Ecto neural progenitor cell (in vitro differentiated cells): ENCODE results near the gene MMD.
"Not testable (repeated sequence)": the region's sequence is repeated elsewhere in the genome, so short reads cannot be mapped to it uniquely, and the experiment has no call there.

Source experiments
- DNase-seq: peaks from one replicate; pipeline ENCODE4 v3.0.0-alpha.2; 2018; ENCODE audit warnings: low spot score

The MMD gene

DNA sequence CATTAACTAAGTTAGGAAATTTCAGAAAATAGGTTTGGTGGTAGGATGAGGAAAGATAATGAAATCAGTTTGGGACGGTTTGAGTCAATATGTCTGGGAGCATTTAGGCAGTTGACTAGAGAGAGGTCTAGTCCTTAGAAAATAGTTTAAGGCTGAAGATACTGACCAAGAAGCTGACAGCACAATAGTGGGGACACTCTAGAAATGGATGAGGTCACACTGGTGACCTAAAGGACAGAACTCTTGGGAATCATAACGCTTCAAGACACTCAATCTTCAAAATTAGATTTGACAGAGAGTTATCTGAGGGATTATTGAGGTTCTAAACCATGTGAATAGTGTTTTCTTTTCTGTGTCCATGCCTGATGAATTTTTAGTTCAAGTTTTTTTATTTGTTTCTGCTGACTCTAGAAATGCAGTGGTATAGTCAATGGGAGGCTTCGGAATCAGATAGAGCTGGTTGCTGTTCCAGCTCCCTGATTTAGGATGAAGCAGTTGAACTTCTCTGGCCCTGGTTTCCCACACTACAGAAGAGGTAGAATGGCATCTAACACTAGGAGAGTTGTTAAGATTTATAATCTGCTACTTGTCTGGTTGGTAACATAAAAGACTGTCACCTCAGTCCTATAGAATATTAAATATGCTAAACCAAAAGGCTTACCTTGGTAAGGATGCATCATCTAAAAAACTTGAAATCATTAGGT lies 29.7 kb downstream of the MMD start:
- DNase-seq, result no peak

DNA sequence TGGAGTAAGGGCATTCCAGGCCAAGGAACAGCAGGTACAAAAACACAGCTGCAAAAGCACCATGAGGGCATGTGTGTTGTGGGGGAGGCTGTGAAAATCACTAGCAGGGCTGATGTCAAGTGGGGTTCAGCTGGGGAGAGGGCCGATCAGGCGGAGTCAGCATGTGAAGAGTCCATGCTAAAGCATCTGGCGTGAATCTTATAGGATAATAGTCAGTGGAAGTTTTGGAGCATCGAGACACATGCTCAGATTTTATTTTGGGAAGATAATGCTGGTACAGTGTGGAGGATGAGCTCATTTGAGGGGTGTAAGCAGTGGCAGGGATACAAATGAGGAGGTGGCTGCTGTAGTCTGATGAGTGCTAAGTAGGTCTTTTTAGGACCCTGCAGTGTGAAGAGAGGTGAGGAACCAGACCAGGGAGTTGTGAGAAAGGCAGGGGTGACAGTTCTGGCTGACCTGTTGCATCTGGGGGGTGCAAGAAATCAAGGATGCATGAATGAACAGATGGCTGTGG lies 30.3 kb downstream of the MMD start:
- DNase-seq, result no peak

DNA sequence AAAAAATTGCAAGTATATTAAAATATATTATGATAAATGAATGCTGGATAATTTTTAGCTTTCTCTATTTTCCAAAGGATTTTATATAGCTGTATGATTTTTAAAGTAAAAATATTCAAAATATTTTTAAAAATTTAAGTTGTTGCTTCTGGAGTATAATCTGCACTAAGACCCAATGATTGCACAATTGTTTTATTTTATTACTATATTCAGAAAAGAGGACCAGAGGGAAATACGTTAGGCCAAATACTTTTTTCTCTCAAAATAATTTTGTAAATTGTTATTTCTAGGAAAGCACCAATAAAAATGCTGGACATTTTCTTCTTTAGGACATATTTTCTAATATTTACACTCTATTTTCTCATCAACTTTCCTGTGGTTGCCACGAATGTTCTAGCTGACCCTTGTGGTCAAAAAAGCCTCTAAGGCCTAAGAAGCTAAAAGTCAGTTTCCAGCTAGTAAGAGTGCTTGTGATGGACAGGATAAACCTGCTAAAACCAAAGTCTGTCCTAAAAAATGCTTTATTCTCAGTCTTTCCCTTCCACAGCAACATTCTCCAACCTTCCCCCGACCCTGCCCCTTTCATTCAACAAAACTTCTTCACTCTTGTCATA lies 31.2 kb downstream of the MMD start:
- no peak for DNase-seq

DNA sequence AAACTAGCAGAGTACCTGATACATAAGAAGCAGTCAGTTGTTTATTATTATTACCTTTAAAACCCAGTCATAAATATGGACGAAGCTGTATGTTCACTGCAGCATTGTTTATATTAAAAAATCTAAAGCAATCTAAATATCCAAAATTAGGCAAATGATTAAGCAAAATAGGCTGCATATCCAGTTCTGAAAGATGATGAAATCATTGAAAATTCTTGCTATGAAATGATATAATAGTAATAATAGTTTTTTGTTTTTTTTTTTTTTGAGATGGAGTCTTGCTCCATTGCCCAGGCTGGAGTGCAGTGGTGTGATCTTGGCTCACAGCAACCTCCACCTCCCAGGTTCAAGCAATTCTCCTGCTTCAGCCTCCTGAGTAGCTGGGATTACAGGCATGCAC lies 31.9 kb downstream of the MMD start:
- DNase-seq, result not testable (repeated sequence)

DNA sequence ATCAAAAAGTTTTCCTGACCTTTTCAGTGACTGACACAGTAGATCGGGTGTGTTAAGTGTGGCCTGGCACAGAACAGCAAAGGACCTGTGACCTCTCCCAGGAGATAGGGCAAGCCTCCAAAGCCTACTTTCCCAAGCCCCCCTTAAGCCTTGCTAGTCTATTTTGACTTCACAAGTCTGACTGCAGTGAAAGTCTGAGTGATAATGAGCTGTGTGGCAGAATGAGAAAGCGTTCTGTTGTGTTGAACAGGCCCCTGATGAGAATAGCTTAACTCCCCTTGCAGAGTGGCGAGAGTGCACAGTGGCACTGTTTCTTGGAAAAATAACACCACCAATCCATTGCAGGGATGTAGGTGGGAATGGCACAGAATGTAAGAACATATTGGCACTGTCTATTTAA lies 32.8 kb downstream of the MMD start:
- peak; percentile 56 for DNase-seq

DNA sequence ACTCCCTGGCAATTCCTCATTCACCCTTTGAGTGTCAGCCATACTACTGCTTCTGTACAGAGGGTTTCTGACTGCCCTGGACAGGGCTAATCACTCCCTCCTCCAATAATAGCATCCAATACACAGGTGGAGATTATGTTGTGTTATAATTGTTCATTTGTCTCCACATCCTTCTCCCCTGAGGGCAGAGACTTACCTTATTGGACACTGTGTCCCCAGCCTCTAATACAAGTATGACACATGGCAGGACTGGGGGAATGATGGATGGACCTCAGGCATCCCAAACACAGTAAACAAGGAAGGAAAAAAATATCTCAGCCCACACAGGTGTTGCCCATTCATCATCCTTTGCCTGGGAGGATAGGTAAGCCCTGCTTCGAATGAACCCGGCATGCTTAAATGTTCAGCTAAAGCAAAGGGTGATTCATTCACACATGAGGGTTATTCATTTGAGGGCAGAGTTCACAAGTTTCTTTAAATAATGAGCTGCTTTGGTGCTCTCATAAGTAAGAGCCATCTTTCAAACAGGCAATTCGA lies 34.8 kb downstream of the MMD start:
- DNase-seq, result no peak

DNA sequence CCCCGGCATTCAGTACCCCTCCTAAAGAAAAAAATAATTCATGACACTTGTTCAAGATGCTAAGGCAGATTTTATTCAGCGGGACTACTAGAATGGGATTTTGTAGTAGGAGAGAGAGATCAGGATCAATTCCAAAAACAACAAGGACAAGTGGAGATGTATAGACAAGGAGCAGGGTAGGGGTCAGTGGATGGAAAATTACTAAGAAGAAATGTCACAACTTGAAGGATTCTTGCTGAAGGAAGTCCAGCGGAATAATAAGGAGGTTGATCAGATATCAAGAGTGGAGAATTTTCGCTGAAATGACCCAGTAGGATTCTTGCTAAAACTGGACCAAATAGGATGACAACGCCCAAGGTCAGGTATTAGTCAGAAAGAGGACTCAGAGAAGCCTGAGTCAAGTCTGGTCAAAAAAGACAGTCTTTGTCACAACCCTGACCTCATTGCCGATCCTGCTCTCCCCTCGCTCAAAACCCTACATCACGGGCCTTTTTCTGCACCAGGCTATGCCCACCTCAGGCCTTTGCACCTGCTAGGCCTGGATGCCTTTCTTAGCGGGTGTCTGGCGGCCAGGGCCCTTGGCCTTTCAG lies 36.9 kb downstream of the MMD start:
- no peak for DNase-seq

DNA sequence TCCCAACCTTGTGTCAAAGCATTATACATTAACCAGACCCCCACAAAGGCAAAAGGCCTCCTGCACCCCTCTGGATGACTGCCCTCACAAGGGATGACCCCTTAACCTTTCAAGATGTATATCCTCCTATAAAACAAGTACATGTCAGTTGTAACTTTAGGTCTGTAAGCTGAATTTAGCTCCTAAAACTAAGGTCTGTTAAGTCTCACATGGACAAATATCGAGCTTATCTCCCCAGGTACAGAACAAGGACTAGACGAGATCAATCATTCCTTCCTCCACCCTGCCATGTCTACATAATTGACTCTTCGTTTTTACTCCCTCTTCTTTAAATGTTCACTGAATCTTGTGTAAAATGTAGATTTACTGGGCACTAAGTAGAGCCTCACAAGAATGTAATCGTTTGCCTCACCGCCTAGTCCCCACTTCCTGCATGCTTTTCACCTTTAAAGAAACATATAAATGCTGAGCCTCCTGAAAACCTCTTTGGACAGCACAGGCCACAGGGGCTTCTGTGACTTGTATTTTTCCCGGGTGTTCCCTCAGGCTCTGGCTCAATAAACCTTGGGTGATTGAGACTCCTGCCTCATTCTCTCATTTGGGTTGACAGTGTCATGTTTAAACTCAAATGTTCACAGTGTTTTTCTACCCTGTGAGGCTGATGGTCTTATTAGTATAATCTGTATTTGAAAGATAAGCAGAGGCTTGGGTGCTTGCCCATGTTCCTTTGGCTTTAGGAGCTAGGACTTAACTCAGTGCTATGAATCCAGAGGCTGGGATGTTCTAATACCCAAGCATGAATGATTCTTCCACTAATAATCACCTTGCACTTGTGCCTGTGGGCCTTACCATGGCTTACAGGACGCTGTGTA lies 37.6 kb downstream of the MMD start:
- no peak for DNase-seq

DNA sequence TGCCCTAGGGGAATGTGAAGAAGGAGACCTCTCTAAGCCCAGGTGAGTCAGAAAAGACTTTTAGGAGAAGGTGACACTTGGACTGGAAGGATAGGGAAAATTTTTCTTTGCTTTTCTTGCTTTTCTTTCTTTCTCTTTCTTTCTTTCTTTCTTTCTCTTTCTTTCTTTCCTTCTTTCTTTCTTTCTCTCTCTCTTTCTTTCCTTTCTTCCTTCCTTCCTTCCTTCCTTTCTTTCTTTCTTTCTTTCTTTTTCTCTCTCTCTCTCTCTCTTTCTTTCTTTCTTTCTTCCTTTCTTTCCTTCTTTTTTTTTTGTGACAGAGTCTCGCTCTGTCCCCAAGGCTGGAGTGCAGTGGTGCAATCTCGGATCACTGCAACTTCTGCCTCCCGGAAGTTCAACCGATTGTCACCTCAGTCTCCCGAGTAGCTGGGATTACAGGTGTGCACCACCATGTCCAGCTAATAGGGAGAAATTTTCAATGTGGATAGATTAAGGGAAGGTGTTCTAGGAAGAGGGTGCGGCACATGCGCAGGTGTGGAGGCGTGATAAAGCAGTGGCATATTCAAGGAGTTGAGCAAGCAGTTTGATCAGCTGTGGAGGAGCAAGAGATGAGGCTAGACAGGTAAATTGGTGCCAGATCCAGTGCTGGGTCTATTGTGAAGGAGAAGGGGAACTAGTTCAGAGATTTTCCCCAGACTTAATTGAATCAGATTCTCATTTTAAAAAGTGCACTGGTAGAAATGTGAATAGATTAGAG lies 40.4 kb downstream of the MMD start:
- DNase-seq, result no peak

DNA sequence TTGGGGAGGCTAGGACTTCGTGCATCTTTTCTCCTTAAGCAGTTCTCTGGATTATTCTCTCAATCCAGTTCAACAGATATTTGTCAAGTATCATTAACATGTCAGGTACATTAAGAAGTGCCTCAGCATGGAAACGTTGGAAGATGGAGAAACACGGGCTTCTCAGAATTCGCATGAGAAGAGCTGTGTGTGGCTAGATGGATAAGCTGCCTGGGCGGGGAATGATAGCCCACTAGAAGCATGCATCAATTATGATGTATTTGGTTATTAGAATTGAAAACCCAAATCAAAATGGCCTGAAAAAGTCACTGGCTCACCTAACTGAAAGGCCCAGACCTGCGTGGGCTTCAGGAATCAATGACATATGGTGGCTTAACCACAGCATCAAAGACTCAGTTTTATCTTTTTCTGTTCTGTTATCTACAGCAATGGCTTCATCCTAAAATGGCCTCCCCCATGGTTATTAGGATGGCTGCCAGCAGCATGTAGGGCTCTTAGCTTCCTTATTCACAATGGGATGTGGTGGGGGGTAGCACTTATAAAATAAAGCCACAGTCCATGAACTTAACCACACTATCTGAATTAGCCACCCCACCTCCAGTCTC lies 43.9 kb downstream of the MMD start:
- DNase-seq, result no peak

DNA sequence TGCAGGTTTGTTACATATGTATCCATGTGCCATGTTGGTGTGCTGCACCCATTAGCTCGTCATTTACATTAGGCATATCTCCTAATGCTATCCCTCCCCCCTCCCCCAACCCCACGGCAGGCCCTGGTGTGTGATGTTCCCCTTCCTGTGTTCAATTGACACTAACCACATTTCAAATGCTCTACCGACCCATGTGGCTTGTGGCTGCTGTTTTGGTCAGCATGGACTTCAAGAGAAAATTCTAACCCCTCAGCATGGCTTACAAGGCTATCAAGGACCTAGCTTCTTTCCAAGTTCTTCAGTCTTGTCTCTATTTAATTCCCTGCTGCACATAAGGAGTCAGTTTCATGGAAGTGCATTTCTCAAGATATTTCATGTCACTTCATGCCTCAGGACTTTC lies 52.9 kb downstream of the MMD start:
- peak; percentile 21 for DNase-seq

DNA sequence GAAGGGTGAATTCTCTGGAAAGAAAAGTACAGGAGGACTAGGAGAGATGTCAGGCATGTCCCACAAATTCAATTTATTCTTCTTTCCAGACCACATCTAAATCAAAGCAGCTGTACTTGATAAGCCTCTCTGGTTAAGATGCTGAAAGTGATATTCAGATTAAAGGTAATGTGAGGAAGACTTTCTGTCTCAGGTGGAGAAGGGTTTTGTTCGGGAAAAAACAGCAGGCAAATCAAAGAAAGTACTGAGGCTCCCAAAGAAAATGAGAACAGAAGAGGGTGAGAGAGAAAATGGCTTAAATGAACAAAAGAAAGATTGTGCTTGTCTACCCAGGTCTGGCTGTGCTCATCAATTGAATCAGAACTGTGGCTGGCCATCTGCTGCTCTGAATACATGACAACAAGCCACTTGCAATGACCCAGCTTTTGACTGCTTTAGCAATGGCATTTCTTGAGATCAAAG lies 55.6 kb downstream of the MMD start:
- no peak for DNase-seq

DNA sequence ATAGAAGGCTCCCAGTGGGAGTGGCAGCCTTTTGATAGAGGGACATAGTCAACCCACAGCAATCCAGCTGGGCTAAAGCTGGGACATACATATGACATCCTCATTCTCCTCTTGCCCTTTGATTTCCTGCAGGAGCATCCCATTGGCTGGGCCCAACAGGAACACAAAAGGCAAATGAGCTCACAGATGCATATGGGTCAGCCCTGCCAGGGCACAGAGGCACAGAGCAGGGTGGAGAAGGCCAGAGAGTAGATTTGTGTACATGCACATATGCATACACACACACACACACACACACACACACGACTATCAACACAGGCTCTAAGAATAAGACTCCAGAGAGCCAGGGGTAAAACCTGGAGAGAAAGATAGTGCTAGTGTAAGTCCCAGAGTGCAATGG lies 58.6 kb downstream of the MMD start:
- no peak for DNase-seq

DNA sequence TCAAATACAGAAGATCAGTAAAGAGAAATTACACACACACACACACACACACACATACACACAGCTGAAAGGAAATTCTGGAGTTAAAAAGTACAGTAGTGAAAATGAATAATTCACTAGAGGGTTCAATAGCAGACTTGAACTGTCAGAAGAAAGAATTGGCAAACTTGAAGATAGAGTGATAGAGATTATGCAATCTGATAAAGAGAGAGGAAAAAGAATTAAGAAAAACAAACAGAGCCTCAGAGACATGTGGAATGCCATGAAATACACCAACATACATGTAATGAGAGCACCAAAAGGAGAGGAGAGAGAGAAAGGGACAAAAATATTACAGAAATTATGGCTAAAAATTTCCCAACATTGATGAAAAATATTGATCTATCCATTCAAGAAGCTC lies 60.7 kb downstream of the MMD start:
- DNase-seq, result no peak

DNA sequence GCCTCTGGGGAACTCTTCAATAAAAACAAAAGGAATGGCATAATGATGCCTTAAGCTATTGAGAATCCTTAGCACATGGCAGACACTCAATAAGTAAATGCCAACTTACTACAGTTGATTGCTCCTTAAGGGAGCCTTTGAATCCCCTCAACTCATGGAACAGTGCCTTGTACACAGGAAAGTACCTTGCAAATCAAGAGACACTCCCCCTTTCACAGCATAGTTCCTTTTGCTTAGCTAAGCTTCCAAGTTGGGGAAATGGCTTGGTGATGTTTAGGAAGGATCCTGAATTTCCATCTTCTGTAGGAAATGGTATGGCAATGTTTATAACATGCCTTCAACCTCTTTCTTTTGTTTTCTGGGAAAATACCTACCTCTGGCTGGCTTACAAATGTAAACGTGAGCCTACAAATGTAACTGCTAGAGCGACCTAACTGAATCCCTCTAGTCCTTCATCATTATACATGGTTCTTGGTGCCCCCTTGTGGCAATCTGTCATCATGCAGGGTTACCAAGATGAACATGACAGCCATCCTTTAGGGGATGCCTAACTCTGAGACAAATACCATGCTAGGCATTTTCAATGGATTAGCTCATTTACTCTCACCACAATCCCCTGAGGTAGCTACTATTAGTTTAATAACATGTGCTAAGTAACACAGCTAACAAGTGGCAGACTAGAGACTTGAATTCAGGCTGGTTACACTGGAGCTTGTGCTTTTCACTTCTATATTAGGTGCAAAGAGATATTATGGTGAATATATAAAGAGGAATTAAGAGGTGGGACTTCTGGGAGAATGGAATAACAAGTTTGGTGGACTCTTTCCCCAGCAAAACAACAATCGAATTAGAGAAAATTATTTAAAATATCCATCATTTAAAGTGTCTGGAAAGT lies 65.0 kb downstream of the MMD start:
- peak; percentile 74 for DNase-seq

DNA sequence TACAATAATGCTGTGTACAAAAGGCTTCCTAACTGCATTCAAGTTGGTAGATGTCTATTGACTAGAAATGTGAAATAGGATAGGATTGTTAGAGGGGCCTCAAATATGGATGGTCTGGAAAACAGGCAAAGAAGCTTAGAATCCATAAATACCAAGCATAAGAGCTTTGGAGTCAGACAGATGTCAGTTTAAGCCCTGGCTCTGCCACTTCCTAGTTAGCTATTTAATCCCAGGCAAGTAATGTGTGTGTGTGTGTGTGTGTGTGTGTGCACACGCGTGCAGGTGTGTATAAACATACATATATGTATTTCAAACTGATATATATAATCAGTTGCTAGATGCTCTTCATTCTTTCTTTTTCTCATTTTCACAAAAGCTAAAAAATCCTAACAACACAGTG lies 66.7 kb downstream of the MMD start:
- DNase-seq, result no peak

DNA sequence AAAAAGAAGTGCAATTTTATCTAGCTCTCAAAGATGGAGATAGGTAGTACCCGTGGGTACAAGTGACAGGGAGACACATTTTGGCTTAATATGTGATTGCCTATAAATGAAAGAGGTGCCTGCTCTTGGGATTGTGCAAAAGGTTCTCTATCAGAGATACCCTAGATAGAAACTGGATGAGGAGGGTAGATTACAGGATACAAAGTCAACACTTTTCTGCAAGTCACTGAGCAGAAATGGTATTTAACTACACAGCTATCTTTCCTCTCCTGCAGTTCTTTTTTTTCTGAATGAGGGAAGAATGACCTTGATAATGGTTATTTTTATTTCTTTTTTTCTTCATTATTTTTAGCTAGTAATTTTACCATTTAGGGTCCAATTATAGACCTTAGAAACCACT lies 67.6 kb downstream of the MMD start:
- no peak for DNase-seq

DNA sequence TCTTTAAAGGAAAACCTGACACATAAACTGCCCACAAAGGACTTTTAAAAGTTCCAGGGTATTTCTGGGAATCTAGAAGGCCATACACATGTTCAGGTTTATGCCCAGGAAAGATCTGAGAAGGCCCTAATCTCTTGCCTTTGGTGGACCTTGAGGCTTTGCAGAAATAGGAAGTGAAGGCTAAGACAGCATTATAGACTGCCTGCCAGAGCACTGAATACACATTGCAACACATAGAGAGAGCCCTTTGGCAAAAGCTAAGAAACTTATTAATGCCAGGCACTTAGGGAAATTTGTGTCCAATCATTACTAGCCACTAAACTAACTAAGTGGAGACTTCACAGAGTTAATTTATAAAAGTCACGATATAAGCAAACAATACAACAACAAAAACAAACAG lies 70.4 kb downstream of the MMD start:
- DNase-seq, result no peak

DNA sequence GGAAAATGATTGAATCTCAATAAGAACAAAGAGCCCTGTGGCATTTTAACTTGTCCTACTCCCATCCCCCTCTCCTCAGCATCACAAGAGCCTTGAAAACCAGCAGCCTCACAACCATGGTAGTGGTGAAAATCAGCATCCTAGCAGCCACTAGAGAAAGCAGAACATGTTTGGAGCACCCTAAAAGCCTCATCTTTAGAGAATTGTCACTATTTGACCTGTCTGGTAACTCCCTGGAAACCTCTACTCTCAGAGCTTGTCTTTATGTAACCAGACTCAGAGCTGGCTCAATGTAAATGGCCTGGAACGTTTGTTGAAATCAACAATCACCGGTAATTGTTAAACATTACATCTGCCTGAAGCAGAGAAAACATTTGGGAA lies 70.8 kb downstream of the MMD start:
- DNase-seq, result no peak

DNA sequence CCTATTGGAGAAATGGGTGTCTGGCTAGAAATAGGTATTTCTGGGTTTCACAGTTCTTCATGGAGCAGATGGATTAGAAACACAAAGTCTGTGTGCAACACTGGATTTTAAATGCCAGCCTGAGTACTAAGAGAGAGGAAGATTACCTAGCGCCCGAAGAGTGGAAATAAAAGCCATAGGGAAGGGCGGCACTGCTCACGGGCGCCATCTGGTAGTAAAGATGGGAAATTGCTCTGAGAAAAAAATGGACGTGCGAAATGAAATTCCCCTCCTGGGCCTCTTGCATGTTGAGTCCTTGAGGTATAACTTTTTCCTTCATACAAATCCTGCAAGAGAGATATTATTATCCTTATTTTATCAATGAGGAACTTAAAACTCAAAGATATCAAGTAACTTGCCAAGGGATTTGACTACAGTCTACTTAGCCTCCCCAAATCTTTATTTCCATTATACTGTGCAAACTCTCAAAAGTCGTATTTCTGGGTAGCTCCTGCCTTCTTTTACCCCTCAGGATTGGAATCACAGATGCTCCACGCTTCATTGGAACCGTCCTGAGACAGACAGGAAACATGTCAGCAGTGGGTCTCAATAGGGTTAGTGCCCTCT lies 72.8 kb downstream of the MMD start:
- DNase-seq, result peak; percentile 69
